GM18861 (cell line): ENCODE measurements around the gene PPP1R8.
"Not testable (repeated sequence)": the region's sequence is repeated elsewhere in the genome, so short reads cannot be mapped to it uniquely, and the experiment has no call there.

ENCODE experiments used
- ATAC-seq: cut with Tn5 transposase; IDR thresholded peaks from one replicate; pipeline ENCODE4 v1.9.1; 2021; ENCODE audit not compliant: unreplicated experiment

Gene PPP1R8

DNA sequence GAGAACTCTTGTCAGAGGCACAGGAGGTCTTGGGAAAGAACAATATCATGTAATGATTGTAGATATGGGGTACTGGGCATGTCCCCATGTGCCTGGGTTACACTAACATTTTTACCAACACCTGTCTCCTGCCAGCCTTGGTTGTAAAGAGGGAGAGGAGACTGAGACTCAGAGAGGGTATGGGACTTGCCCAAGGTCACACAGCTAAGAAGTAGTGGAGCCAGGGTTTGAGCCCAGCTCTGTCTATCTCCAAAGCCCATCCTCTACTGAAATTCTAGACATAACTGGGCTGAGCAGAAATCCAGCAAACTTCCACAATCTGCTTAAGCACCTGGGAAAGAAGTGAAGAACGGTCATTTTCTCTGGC lies 39.1 kb downstream of the PPP1R8 start:
- ATAC-seq, result no peak

DNA sequence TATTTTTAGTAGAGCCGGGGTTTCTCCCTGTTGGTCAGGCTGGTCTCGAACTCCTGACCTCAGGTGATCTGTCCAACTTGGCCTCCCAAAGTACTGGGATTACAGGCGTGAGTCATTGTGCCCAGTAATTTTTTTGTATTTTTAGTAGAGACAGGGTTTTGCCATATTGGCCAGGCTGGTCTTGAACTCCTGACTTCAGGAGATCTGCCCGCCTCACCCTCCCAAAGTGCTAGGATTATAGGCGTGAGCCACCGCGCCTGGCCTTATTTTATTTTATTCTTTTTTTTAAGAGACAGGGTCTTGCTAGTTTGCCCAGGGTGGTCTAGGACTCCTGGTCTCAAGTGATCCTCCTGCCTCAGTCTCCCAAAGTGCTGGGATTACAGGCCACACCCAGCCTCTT lies 40.5 kb downstream of the PPP1R8 start:
- ATAC-seq, result not testable (repeated sequence)

DNA sequence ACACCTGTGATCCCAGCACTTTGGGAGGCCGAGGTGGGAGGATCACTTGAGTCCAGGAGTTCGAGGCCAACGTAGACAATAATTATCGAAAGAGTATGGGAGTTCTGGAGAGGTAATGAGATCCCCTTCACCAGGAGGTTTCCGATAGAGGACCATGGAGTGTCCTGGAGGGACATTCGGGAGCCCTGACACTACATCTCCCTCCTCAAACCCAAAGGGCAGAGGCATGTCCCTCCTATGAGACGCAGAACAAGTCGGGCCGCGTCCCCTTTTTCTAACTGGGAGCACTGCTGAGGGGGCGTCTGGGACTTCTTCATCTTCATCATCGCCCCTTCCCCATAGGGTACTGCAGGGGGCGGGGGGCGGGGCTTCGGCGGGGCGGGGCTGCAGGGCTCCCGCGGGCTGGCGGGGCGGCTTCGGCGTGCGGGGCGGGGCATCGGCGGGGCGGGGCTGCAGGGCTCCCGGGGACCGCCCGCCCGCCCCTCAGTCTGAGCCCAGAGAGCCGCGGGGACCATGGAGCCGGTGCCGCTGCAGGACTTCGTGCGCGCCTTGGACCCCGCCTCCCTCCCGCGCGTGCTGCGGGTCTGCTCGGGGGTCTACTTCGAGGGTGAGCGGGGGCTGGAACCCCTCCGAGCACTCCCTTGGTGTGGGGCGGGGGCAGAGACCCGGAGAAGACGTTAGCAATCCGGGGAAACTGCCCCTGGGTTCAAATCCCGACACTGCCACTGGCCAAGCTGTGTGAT lies 41.6 kb downstream of the PPP1R8 start, which contains the start of gene THEMIS2:
THEMIS2 (plus strand) TSS at position 486 of the 743 bp plus-strand sequence; CDS start at position 514, 28 bp downstream.
- no peak for ATAC-seq

DNA sequence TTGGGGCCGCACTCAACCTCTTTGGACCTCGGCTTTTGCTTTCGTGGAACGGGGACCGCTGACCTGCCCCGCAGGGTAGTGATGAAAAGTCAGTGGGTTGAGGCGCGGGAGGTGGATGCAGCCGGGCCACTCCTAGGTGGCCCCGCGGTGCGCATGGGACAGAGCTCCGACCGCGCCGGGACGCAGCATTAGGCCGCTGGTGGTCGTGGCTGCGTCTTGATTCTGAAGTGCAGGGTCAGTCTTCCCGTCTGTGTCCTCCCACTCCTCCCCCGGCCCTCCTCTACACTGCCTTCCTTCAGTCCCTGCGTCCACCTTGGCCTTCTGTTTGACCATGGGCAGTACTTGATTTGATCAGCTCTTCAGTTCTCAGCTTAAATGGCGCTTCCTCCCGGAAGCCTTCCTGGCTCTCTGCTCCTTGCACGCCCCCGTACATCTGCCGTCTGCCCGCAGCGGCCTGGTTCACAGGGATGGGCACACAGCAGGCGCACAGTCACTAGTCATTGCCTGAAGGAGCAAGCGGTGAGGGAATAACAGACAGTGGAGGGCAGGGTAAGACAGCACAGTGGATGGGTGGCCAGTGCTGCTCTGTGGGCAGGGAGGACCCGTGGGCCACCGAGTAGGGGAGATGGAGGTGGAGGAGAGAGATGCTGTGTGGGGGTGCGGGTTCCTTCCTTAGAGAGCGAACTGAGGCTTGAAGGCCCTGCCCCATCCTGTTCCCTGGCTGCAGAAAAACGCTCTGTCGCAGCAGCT lies 42.4 kb downstream of the PPP1R8 start:
- no peak for ATAC-seq

DNA sequence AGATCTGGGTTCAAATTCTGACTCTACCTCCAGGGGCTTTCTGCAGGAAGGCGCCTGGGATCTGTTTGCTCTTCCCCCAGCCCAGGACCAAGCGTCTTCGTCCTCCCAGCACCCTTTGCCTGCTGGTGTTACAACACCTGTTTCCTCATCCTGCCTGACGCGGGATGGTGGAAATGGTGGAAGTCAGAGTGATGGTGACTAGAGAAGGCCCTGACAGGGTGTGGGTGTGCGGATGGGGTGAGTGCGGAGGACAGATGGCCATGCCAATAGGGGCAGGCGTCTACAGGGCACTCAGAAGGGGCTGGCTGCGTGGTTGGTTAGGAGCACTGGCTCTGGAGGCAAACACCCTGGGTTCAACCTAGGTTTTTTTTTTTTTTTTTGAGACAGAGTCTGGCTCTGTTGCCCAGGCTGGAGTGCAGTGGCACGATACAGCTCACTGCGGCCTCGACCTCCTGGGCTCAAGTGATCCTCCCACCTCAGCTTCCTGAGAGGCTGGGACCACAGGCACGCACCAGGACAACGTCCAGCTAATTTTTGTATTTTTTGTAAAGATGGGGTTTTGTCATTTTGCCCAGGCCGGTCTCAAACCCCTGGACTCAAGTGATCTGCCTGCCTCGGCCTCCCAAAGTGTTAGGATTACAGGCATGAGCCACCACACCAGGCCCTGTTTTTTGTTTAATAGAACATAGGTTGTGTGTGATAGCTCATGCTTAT lies 43.2 kb downstream of the PPP1R8 start:
- no peak for ATAC-seq

DNA sequence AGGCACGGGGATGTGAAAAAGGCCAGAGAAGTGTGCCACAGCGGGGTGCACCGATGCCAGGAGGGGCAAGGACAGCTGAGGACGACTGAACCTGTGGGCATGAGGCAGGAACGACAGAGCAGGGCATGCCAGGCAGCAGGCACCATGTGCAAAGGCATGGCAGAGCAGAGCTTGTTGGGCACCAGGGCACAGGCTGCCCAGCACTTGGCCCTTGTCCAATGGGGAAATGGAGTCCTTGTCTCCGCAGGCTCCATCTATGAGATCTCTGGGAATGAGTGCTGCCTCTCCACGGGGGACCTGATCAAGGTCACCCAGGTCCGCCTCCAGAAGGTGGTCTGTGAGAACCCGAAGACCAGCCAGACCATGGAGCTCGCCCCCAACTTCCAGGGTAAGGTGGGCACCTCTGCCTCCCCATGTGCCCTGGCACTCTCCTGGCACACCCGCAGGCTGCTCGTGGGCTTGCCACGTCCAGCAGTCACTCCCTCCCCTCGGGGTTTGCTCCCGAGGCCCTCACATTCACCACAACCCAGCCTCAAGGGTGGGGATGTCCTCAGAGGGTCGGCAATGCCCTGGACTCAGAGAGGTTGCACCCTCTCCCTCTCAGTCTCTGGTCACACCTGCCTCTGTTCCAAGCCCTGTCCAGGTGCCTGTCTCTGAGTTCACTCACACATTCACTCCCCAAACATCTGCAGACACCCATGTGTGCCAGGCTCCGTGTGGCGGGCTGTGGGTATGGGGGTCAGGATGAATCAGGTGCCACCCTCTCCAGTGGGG lies 45.9 kb downstream of the PPP1R8 start:
- no peak for ATAC-seq

DNA sequence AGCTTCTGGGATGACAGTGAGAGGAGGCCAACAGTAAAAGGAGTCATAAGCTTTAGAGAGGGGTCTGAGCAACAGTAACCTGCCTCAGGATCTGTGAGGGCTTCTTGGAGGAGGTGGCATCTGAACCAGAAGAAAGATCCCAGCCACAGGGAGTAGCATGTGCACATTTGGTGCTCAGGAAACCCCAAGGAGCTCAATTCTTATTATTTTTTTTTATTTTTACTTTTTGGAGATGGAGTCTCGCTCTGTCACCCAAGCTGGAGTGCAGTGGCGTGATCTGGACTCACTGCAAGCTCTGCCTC lies 46.5 kb downstream of the PPP1R8 start:
- no peak for ATAC-seq

DNA sequence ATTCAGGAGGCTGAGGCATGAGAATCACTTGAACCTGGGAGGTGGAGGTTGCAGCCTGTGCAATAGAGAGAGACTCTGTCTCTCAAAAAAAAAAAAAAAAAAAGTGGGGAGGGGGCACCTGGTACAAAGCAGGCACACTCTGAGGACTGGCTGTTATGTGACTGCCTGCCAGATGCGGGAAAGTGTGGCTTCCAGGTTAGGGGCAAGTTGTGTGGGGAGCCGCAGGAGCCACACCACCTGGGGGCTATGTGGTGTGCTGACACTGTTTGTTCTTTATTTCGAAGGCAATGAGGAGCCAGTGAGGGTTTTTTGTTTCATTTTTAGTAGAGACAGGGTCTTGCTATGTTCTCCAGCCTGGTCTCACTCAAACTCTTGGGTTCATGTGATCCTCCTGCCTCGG lies 47.5 kb downstream of the PPP1R8 start:
- no peak for ATAC-seq

DNA sequence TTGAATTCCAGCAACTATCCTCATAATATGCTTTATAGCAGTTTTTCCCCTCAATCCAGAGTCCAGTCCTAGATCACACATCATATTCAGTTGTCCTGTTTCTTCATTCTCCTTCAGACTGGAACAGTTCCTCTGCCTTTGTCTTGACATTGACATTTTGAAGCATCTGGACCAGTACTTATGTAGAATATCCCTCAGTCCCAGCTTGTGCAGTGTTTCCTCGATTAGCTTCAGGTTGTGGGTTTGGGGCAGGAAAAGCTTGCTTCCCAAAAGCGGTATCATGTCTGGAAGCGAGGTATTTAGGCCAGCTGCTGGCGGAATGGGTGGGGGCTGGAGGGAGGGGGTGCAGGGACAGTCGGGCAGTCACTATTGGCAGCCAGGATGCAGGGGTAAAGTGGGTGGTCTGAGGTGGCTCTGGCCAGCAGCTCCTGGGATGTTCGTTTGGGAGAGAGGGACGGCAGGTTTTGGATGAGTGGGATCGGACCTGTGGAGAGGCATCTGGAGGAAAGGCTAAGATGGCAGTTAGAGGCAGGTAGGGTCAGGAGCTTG lies 48.3 kb downstream of the PPP1R8 start:
- ATAC-seq, result no peak

DNA sequence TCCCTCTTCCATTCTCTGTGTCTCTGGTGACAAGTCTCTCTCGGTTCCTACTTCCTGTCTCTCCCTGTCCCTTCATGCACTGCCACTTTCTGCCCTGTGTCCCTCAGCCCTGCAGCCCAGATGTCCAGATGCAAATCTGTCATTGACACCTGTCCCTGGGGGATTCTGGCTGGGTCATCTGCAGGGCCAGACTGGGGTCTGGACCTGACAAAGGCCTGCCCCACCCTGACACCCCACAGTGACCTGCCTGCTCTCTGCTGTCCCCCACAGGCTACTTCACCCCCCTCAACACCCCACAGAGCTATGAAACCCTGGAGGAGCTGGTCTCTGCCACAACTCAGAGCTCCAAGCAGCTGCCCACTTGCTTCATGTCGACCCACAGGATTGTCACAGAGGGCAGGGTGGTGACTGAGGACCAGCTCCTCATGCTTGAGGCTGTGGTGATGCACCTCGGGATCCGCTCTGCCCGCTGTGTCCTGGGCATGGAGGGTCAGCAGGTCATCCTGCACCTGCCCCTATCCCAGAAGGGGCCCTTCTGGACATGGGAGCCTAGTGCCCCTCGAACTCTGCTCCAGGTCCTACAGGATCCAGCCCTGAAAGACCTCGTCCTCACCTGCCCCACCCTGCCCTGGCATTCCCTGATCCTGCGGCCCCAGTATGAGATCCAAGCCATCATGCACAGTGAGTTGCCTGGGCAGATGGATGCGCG lies 48.9 kb downstream of the PPP1R8 start:
- ATAC-seq, result no peak

DNA sequence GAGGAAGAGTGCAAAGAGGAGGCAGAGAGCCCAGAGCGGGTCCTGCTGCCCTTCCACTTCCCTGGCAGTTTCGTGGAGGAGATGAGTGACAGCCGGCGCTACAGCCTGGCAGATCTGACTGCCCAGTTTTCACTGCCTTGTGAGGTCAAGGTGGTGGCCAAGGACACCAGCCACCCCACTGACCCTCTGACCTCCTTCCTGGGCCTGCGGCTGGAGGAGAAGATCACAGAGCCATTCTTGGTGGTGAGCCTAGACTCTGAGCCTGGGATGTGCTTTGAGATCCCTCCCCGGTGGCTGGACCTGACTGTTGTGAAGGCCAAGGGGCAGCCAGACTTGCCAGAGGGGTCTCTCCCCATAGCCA lies 51.9 kb downstream of the PPP1R8 start:
- ATAC-seq, result no peak

DNA sequence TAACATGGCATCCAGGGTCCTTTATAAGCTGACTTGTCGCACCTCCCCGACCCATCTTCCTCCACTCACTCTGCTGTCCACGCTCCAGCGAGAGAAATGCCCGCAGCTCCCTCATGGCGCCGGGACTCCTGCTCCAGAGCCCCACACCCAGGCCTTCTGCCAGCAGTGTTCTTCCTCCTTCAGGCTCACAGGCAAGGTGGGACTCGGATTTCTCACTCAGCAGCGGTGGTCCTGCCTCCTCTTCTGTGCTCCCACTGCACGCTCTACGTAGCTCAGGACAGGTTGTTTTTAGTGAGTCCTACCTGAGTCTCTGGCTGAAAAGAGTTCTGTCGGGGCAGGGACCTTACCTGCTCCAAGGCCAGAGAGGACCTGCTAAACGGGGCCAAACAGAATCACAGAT lies 53.0 kb downstream of the PPP1R8 start:
- no peak for ATAC-seq

DNA sequence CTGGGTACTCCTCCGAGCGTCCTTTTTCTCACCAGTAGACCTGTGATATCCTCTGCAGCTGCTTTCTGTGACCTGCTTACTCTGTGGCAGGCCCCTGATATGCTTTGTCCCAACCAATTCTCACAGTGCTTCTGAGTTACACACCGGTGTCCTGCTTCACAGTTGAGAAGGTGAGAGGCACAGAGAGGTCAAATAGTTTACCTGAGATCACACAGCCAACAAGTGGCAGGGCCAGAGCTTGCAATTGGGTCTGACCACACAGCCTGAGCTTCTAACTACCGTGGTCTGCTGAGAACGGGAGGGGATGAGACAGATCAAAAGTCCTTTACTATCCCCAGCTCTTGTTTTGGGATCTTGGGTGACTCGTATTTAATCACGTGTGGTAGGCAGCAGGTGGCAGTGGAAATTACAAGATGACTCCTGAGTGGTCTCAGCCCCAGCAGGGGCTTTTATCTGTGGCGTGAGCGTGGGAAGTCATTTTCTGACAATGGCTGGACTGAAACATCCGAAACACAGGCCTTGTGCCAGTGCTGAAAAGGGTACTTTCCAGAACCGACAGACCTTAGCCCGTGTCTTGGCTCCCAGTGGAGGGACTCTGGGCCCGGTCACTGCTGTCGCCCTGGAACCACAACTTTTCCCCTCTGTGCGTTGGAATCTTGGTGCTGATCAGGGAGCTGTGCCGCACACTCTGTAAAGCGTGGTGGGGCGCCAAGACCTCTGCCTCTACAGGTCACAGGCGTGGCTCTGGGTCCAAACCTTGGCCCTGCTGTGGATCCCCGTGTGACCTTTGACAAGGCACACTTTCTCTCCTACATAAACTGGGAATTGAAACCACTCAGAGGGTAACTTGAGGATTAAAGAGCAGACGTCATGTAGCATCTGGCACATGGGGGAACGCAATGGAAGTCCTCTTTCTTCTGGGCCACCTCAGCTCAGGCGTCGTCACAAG lies 53.7 kb downstream of the PPP1R8 start:
- no peak for ATAC-seq

DNA sequence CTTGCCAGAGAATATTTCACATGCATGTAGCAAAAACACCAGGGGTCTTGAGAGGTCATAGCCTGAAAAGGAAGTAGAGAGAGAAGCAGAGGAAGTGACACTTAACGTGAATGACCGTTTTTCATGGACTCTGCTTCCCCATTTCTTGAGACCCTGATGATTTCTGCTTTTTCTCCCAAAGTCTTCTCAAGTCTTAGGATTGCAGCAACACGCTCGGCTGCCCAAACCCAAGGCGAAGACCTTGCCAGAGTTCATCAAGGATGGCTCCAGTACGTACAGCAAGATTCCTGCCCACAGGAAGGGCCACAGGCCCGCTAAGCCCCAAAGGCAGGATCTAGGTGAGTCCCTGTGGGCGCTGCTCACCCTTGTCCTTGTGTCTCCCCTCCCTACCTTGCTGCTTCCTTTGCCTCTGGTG lies 54.5 kb downstream of the PPP1R8 start:
- no peak for ATAC-seq

DNA sequence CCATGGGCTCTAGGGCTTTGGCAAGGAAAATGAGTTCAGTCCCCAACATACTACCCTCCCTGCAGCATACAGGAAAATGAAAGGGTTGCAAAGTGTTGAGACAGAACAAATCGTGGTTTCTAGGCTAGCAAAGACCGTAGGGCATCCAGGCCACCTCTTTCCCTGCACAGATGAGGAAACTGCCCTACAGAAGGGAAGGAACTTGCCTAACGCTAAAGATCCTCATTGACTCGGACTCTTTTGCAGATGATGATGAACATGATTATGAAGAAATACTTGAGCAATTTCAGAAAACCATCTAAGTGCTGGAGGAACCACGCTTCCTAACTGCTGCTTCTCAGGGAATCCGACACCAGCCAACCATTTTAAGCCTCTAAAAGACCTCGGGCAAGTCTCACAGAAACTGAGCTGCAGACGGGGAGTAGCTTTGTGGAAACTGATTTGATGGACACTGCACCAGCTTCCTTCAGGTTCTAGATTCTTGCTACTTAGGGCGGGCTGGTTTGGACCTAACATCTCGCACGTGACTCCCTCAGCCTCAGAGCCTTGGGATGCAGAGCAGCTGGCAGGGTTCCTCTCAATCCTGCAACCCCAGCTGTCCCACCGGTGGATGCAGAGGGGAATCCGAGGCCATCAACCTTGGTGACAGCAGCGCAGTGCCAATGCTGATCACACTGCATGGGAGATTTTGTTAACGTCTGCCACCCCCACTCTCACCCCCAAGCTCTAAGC lies 55.2 kb downstream of the PPP1R8 start:
- no peak for ATAC-seq

DNA sequence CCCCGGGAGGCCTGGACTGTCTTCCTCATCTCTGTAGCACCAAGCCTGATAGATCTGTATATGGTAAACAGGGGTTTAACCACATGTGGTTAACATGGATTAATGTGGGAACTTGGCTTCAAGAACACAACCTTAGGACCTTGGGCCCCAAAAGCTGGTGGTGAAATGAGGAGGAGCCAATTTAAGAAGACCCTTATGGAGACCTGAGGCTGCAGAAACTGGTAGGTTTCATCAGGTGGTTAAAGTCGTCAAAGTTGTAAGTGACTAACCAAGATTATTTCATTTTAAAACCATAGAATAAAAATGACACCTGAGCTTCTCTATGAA lies 55.7 kb downstream of the PPP1R8 start:
- no peak for ATAC-seq

DNA sequence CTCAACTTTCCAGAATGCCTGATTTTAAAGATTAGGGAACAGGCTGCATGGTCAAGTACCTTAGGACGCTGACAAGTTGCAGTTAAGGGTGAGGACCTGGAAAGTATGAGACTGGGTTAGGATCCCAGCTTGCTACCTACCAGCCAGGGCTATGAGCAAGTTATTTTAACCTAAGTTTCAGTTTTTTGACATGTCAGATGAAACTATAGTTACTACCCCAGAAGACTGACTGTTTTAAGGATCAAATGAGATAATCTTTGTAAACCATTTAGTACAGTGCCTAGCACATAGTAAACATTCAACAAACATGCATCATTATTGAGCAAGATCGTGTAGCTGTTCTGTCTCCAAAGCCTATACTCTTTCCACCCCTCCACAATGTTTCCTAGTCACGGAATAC lies 56.2 kb downstream of the PPP1R8 start:
- no peak for ATAC-seq

DNA sequence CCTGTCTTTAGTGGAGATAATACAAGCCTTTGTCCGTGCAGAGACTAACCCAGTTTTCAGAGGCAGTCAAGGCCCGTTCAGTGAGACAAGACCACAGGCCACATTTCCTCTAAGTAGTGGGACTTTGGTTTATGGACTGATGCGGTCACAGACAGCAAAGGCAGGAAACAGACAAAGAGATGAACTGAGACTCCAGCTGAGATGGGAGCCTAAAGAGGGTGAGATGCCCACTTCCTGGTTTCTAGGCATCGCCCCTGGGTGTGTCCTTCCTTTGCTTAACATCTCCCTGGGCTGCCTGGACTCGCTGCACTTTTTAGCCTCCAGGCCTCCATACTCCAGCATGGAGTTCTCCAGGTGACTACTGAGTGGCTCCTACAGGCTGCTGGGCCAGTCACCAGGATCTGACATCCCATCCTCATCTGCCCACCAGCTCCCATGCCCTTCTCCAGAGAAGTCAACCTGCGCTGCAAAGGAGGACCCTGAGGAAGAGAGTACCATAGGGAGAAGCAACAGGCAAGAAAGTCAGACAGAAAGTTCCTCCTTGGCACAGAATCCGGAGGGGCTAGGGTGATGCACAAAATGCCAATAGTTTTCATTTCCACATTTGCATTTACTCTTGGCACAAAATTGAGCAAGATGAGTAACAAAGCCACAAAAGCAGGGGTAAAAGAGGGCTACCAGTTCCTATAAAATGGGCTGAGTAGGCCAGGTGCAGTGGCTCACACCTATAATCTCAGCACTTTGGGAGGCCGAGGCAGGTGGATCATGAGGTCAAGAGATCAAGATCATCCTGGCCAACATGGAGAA lies 56.8 kb downstream of the PPP1R8 start:
- ATAC-seq, result no peak
